ENCODE measurements around the gene INIP. TPM values are rescaled to one million over a fixed set of nuclear protein-coding genes. Genes with fewer than 3 reads are reported as not detected.

Gene INIP
- total RNA-seq, 3 donors from 2014 or later (not counting 1 experiment from before 2014, with no cell fraction given), result 9.9 to 16.7 (median 16.4) TPM

DNA sequence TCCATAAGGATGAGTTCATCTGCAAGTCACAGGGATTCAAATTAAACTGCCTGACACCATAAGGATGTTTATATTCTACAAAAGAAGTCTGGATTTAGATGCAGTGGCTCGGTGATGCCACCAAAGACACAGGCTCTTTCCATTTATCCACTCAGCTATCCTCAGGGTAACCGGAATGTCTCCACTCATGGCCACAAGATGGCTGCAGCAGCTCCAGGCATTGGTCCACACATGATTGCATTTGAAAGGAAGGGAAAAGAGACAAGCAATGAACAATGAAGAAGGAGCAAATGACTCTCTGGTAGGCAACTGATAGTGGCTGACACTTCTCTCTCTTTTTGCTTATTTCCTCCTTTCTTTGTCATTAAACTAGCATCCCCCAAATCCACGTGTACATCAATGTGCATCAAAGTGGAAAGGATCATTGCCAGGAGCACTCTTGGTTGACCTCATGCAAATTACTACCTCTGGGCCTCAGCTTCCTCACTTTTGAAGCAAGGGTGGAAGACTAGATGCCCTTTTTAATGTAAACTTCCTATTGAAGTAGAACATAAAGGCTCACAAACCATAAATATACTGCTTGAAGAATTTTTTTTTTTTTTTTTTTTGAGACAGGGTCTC lies 25.4 kb upstream of the INIP start:
- H3K27me3 ChIP-seq (ENCODE audit: control insufficient read depth, insufficient read depth, low read length), result no peaks in the 10 kb centered on the region
- H3K9me3 ChIP-seq (ENCODE audit: control insufficient read depth, insufficient read depth, low read length), result no peaks in the 10 kb centered on the region
- Mint-ChIP-seq H3K4me1 (peaks cover 4 to 16% of the 10 kb centered on the region in 2 donors), H3K27ac (no peak overlapping the region), H3K27me3 (ENCODE audit: low read depth in 2 of 2) (peaks cover 0 to 2% of the 10 kb centered on the region in 2 donors), H3K4me3 (no peak overlapping the region), H3K9me3 (no peaks in the 10 kb centered on the region), H3K36me3 (no peaks in the 10 kb centered on the region)
- DNase-seq (no peak), ATAC-seq (no peak)
- H3K36me3 ChIP-seq (ENCODE audit: control insufficient read depth, insufficient read depth, low read length), result no peaks in the 10 kb centered on the region
- H3K4me1 ChIP-seq (ENCODE audit: control insufficient read depth, insufficient read depth, low read length), result peaks cover 7% of the 10 kb centered on the region
- no peak overlapping the region for H3K27ac ChIP-seq (ENCODE audit: low read length)
- 87% methylated on average over 3 of the region's 3 CpGs for WGBS (ENCODE audit: insufficient coverage)
- TF ChIP-seq, protein P1, sequence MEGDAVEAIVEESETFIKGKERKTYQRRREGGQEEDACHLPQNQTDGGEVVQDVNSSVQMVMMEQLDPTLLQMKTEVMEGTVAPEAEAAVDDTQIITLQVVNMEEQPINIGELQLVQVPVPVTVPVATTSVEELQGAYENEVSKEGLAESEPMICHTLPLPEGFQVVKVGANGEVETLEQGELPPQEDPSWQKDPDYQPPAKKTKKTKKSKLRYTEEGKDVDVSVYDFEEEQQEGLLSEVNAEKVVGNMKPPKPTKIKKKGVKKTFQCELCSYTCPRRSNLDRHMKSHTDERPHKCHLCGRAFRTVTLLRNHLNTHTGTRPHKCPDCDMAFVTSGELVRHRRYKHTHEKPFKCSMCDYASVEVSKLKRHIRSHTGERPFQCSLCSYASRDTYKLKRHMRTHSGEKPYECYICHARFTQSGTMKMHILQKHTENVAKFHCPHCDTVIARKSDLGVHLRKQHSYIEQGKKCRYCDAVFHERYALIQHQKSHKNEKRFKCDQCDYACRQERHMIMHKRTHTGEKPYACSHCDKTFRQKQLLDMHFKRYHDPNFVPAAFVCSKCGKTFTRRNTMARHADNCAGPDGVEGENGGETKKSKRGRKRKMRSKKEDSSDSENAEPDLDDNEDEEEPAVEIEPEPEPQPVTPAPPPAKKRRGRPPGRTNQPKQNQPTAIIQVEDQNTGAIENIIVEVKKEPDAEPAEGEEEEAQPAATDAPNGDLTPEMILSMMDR (IDR thresholded peaks at IDR 0.05), result no peak
- no peak overlapping the region for H3K4me3 ChIP-seq (ENCODE audit: low read length)
- intact Hi-C loops (cut with micrococcal nuclease), result no loop called here

DNA sequence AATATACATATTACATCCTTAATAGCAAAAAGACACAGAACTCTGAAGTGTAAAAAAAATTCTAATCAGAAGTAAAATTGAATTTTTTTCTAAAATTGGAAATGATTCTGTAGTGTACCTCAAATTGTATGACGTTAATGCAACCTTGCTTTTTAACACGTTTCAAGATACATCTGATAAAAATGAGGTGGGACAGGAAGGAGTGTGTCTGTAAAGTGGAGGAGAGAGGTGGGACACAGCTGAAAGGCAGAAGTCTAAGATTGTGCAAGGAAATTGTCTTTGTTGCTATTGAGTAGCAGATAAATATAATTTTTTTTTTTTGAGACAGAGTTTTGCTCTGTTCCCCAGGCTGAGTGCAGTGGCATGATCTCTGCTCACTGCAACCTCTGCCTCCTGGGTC lies 17.0 kb upstream of the INIP start:
- intact Hi-C loops (cut with micrococcal nuclease), result no loop called here
- no peak overlapping the region for H3K27ac Mint-ChIP-seq
- Histone ChIP-seq H3K36me3 (ENCODE audit: control insufficient read depth, insufficient read depth, low read length) (no peaks in the 10 kb centered on the region), H3K4me1 (ENCODE audit: control insufficient read depth, insufficient read depth, low read length) (no peaks in the 10 kb centered on the region), H3K9me3 (ENCODE audit: control insufficient read depth, insufficient read depth, low read length) (no peaks in the 10 kb centered on the region), H3K4me3 (ENCODE audit: low read length) (no peak overlapping the region), H3K27me3 (ENCODE audit: control insufficient read depth, insufficient read depth, low read length) (no peaks in the 10 kb centered on the region), H3K27ac (ENCODE audit: low read length) (no peak overlapping the region)
- no peaks in the 10 kb centered on the region for H3K9me3 Mint-ChIP-seq
- TF ChIP-seq, protein P1 (IDR thresholded peaks at IDR 0.05), result no peak
- H3K4me3 Mint-ChIP-seq, result no peak overlapping the region
- H3K36me3 Mint-ChIP-seq, result no peaks in the 10 kb centered on the region
- H3K4me1 Mint-ChIP-seq, result no peaks in the 10 kb centered on the region
- ATAC-seq (peak in 1 of 3 donors; percentile 51), DNase-seq (peak in 1 of 2 donors; percentile 43)
- 27% methylated on average over 2 of the region's 2 CpGs for WGBS (ENCODE audit: insufficient coverage)
- H3K27me3 Mint-ChIP-seq (ENCODE audit: low read depth in 2 of 2), result no peaks in the 10 kb centered on the region

DNA sequence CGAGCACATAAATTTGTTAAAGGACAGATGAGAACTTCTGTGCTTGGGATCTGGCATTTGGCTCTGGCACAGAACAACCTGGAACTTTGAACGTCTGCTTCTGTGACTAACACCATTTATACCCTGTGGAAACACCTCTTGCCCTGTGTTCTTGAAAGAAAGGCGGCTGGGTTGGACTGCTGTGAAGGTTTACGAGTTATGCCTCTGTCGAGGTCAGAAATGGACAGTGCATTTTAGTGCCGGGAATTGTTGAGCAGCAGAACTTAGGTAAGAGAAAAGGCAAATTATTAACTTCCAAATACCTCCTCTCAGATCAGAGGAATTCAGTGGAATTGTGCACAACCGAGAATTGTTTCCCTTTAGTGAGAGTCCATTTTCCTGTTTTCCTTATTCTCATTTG lies 14.1 kb upstream of the INIP start:
- intact Hi-C loops (cut with micrococcal nuclease), result no loop called here
- WGBS (ENCODE audit: insufficient coverage), result 94% methylated on average over 6 of the region's 7 CpGs
- TF ChIP-seq, protein P1 (IDR thresholded peaks at IDR 0.05), result no peak

DNA sequence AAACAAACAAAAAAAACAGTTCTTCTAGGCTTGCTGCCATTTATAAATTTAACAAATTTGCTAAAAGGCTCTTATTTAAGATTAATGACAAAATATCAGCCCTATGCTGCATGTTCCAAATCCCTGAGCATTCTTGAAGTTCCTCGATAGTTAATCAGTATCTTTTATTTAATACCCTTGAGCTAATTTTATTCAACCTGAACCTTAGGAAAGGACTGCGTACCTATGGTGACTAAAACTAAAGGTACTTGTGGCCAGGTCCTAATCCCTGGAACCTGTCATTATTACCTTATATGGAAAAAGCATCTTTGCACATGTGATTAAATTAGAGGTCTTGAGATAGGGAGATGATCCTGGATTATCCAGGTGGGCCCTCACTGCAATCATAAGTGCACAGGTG lies 10.5 kb upstream of the INIP start:
- peaks cover 12% of the 10 kb centered on the region for H3K4me1 ChIP-seq (ENCODE audit: control insufficient read depth, insufficient read depth, low read length)
- Mint-ChIP-seq H3K9me3 (no peaks in the 10 kb centered on the region), H3K36me3 (no peaks in the 10 kb centered on the region), H3K4me3 (no peak overlapping the region), H3K4me1 (no peaks in the 10 kb centered on the region), H3K27ac (no peak overlapping the region), H3K27me3 (ENCODE audit: low read depth in 2 of 2) (peaks cover 0 to 2% of the 10 kb centered on the region in 2 donors)
- DNase-seq (no peak), ATAC-seq (no peak)
- intact Hi-C loops (cut with micrococcal nuclease), result no loop called here
- no peak overlapping the region for H3K4me3 ChIP-seq (ENCODE audit: low read length)
- H3K27ac ChIP-seq (ENCODE audit: low read length), result no peak overlapping the region
- TF ChIP-seq, protein P1 (IDR thresholded peaks at IDR 0.05), result no peak
- no peaks in the 10 kb centered on the region for H3K36me3 ChIP-seq (ENCODE audit: control insufficient read depth, insufficient read depth, low read length)
- no peaks in the 10 kb centered on the region for H3K27me3 ChIP-seq (ENCODE audit: control insufficient read depth, insufficient read depth, low read length)
- no peaks in the 10 kb centered on the region for H3K9me3 ChIP-seq (ENCODE audit: control insufficient read depth, insufficient read depth, low read length)
- whole genome bisulfite sequencing (ENCODE audit: insufficient coverage), result 100% methylated on average over 1 of the region's 2 CpGs

More for the DNA sequence above, 14.1 kb upstream of the INIP start:
- no peak for DNase-seq
- Mint-ChIP-seq H3K36me3 (no peaks in the 10 kb centered on the region), H3K4me3 (no peak overlapping the region), H3K27me3 (ENCODE audit: low read depth in 2 of 2) (peaks cover 0 to 2% of the 10 kb centered on the region in 2 donors), H3K4me1 (no peaks in the 10 kb centered on the region), H3K9me3 (no peaks in the 10 kb centered on the region), H3K27ac (no peak overlapping the region)
- Histone ChIP-seq H3K27me3 (ENCODE audit: control insufficient read depth, insufficient read depth, low read length) (no peaks in the 10 kb centered on the region), H3K4me1 (ENCODE audit: control insufficient read depth, insufficient read depth, low read length) (peaks cover 5% of the 10 kb centered on the region), H3K36me3 (ENCODE audit: control insufficient read depth, insufficient read depth, low read length) (no peaks in the 10 kb centered on the region), H3K4me3 (ENCODE audit: low read length) (no peak overlapping the region), H3K27ac (ENCODE audit: low read length) (no peak overlapping the region), H3K9me3 (ENCODE audit: control insufficient read depth, insufficient read depth, low read length) (no peaks in the 10 kb centered on the region)
- ATAC-seq, result no peak
